ENCODE results near the gene SLCO6A1. TPM values are rescaled to one million over a fixed set of nuclear protein-coding genes. Genes with fewer than 3 reads are reported as not detected.

SLCO6A1 gene
- total RNA-seq, 4 donors from 2014 or later: not detected

GRCh38 chr5:102375272-102375671, 123.5 kb downstream of the SLCO6A1 start:
- WGBS, 2 donors: 50 to 67% methylated on average over 1 of the region's 1 CpG
- no peak for TF ChIP-seq POLR2A (IDR thresholded peaks at IDR 0.05)
- TF ChIP-seq CTCF (IDR thresholded peaks at IDR 0.05): no peak
- no peak for TF ChIP-seq EP300 (IDR thresholded peaks at IDR 0.05)
- Histone ChIP-seq H3K9me3 (peaks cover 0 to 3% (median 0%) of the 10 kb centered on the region in 4 donors), H3K36me3 (no peaks in the 10 kb centered on the region), H3K27ac (no peak overlapping the region), H3K4me3 (no peak overlapping the region), H3K27me3 (no peaks in the 10 kb centered on the region), H3K4me1 (no peaks in the 10 kb centered on the region)
- no peak for DNase-seq (ENCODE audit: low spot score in 2 of 2)

DNA sequence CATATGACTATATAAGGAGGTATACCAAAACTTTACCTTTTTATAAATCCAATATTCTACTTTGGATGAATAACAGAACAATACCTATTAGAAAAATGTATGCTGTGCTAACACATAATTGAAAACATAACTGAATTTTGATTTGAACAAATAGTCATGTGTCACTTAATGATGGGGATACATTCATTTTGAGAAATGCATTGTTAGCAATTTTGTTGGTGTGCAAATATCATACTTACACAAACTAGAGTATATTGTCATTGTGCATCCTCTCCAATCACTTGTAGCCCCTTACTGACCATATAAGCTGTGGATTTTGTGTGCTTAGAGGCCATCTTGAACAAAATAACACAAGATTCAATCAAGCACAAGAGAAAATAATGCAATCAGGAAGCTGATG, 130.4 kb downstream of the SLCO6A1 start:
- Histone ChIP-seq H3K4me3 (no peak overlapping the region), H3K27me3 (no peaks in the 10 kb centered on the region), H3K9me3 (no peaks in the 10 kb centered on the region), H3K27ac (no peak overlapping the region), H3K36me3 (no peaks in the 10 kb centered on the region), H3K4me1 (no peaks in the 10 kb centered on the region)
- TF ChIP-seq EP300 (IDR thresholded peaks at IDR 0.05) (no peak), CTCF (IDR thresholded peaks at IDR 0.05) (no peak), POLR2A (IDR thresholded peaks at IDR 0.05) (no peak)
- no peak for DNase-seq (ENCODE audit: low spot score in 2 of 2)

DNA sequence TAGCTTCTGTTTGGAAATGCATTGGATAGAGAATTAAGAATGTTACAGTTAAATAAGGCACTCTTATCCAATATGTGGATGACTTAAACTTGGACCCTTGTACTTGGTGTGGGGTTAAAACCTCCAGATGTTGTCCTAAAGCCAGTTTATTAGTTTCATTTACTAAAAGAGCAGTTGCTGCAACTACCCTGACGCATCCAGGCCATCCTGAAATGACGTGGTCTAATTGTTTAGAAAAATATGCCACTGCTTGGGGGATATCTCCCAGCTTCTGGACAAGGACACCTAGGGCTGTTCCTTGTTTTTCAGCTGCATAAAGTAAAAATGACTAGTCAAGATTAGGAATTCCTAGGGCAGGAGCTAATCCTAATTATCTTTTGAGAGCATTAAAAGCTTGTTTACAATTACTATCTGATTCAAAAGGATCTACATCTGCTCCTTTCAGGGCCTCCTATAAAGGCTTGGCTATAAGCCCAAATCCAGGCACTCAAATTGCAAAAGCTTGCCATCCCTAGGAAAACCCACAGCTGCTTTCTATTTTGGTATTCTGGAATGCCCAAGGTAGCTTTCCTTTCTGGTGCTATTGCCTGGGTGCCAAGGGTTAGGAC, 157.0 kb downstream of the SLCO6A1 start:
- H3K36me3 ChIP-seq: no peaks in the 10 kb centered on the region
- H3K4me1 ChIP-seq: no peaks in the 10 kb centered on the region
- H3K27ac ChIP-seq: no peak overlapping the region
- no peak overlapping the region for H3K4me3 ChIP-seq
- H3K27me3 ChIP-seq: no peaks in the 10 kb centered on the region
- 70 to 72% methylated on average over 2 of the region's 2 CpGs for WGBS, 2 donors
- DNase-seq (ENCODE audit: low spot score in 2 of 2): no peak
- H3K9me3 ChIP-seq: no peaks in the 10 kb centered on the region
- TF ChIP-seq CTCF (IDR thresholded peaks at IDR 0.05): no peak
- TF ChIP-seq POLR2A (IDR thresholded peaks at IDR 0.05): no peak
- TF ChIP-seq EP300 (IDR thresholded peaks at IDR 0.05): no peak

DNA sequence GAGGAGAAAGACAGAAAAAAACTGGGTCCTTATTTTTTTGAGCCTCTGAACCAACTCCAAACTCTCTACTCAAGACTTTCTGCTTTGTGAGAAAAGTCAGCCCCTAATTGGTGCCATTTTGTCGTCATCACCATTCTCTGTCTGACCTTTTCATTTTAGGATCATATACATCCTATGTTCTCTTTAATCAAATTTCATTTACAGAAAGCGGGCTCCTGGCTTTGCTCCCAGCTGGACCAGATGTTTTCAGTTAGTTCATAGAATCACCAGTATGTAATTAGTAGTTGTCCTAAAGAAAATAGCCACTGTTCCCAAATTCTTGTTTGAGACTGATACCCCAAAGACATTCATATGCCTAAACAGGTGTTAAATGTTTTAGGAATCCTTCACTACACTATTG, 174.1 kb downstream of the SLCO6A1 start:
- Histone ChIP-seq H3K27ac (no peak overlapping the region), H3K4me3 (no peak overlapping the region), H3K27me3 (no peaks in the 10 kb centered on the region), H3K9me3 (no peaks in the 10 kb centered on the region), H3K36me3 (no peaks in the 10 kb centered on the region), H3K4me1 (no peaks in the 10 kb centered on the region)
- TF ChIP-seq POLR2A (IDR thresholded peaks at IDR 0.05) (no peak), CTCF (IDR thresholded peaks at IDR 0.05) (no peak), EP300 (IDR thresholded peaks at IDR 0.05) (no peak)
- 40 to 54% methylated on average over 2 of the region's 2 CpGs for WGBS, 2 donors
- DNase-seq (ENCODE audit: low spot score in 2 of 2): no peak

Other genes with a start within 250 kb of the SLCO6A1 start
- not detected for gene SLCO4C1, start 202.7 kb downstream of the SLCO6A1 start, total RNA-seq

All from tibial nerve (tissue), 4 donors.